ENCODE data around the gene USH1G.
A peak's percentile ranks its signal among the peaks of the same experiment; 100 is the strongest.
"Not testable (repeated sequence)": the region's sequence is repeated elsewhere in the genome, so short reads cannot be mapped to it uniquely, and the experiment has no call there.

The USH1G gene

DNA sequence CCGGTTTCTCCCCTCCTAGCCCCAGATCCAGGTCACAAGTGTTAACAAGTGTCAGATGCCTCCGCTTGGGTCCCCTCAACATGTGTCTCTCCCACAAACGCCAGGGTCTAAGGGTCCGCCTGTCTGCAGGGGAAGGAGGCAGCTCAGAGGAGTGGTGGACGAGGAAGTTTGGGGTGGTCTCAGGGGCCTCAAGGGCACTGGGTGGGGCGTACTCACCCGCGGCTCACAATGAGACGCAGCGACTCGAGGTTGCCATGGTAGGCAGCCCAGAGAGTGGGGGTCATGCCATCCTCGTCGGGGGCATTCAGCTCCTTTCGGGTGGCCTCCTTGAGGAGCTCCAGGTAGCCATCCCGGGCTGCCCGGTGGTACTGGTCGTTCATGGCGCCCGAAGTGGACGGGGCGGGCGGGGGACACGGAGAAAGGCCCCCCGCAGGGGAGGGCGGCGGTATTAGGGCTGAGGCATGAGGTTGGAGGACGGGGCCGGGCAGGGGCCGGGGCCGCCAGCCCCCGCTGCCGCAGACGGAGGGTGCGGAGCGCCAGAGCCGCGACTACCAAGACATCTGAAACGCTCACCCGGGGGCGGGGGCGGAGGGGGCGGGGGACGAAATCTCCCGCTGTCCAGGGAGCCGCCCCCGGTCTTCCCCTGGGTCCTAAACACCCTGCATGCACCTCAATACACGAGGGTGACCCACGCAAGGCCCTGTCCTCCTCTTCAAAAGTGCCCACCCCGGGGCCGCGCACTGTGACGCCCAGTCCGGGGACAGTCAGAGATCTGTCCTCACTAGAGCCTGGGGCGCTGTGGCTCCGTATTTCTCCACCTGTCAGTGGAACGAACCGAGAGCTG is at the start of gene USH1G:
Gene USH1G (minus strand): TSS at position 562 of the 844 bp plus-strand sequence. CDS start 182 bp downstream, at position 380.
- no peak for DNase-seq

DNA sequence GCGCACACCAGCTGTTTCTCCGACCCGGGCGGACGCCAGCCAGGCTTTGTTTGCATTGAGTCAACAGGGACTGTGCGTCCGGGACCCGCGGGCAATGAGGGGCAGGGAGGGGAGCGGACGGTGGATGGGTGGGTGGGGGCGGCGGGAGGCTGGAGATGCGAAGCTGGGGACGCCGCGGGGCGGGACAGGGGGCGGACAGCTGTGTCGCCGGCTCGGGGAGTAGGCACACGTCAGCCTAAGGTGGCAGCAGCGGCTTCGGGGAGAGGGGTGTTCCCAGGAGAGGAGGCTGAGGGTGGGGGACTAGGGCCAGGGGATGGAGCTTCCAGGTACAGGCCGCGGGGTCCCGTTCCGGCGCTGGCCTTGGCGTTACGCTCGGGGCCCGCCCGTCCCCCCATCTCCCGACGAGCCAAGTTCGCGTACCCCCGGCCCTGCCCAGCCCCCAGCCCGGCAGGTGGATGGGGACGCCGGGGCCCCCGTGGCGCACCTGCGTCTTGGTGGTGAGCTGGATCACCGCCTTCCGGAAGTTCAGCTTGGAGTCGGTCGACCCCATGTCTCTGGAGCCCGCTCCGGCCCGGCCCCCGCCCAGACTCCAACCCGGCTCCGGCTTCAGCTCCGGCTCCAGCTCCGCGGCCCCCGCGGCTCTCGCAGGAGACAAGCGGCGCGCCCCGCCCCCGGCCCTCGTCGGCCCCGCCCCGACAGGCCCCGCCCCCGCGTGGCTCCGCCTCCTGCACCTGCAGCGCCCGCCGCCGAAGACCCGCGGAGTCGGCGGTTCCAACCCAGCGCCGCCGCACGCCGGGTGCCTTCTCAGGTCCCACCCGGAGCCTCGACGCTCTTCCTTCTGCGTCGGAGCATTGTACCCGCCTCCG is 49.3 kb upstream of the USH1G start, which contains the start of gene HID1:
Gene HID1 (minus strand): TSS at position 653 of the 866 bp plus-strand sequence. CDS start 103 bp downstream, at position 550.
- peak; percentile 82 for DNase-seq

GRCh38 chr17:74971842-74972106 is 48.7 kb upstream of the USH1G start:
- no peak for DNase-seq

- DNase-seq, result no peak
Measured at GRCh38 chr17:74971069-74971841, 48.2 kb upstream of the USH1G start.

DNA sequence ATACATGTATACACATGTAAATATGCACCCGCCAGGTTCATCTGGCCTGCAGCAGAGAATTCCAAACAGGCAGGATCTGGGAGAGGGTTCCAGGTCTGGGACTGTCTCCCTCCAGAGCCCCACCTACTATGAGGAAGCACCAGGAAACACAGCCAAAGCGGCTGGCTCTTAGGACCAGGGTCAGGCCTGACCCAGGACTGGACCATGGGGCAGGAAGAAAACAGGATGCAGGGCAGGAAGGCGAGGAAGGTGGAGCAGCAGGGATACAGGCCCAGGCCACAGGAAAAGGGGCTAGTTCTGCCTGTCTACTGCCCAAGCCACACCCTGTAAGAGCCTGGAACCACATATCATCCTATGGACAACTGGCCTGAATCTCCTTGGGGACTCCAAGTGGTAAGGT is 47.3 kb upstream of the USH1G start:
- no peak for DNase-seq

DNA sequence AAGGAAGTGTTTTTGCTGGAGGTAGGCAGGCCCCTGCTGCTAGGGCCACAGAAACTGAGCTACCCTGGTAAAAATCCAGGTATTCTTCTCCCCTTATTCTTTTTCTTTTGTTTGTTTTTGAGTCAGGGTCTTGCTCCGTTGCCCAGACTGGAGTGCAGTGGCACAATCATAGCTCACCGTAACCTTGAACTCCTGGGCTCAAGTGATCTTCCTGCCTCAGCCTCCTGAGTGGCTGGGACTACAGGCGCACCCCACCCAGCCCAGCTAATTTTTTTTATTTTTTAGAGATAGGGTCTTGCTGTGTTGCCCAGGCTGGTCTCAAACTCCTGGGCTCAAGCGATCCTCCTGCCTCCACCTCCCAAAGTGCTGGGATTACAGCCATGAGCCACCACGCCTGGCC is 46.4 kb upstream of the USH1G start:
- DNase-seq, result not testable (repeated sequence)

DNA sequence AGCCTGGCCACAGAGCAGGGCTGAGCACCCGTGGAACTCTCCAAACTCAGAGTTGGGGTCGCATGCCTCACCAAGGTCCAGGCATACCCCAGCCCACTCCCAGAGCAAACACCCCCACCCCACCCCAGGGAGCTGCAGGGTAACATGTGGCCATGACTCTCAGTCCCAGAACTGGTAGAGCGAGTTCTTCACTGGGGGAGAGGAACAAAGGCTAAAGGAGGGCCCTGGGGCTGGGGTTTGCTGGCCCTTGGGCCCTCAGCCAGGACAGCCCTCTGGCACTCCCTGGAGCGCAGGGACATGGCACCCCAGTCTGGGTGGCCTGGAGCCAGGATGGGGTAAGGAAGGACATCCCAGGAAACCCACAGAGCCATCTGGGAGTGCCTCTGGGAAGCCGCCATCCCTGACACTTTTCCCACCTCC is 45.3 kb upstream of the USH1G start:
- no peak for DNase-seq

DNA sequence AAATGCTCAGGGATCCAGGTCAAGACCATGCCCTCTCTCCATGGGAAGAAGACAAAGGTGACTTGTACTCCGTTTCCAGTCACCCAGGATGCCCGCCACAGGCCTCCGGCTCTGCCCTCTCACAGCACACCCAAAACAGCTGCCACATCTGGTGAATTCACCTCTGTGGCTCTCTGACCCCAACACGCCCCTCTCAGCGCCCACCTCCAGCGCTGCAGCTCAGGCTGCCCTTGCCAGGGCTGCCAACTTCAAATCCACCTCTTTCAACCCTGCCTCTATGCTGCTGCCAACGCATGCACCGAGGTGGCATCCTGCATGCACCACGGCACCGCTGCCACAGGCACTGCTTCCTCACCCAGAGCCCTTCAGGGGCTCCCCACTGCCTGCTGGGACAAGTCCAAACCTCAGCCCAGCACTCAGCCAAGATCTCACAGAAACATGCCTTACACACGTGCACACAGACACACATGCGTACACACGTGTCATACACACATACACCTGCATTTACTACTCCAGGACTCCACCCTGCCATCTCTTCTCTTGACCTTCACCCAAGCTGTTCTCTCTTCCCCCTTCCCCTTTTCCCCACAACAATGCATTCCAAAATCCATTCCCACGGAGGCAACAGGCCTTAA is 42.0 kb upstream of the USH1G start:
- DNase-seq, result no peak

GRCh38 chr17:74964246-74964761 is 41.2 kb upstream of the USH1G start:
- no peak for DNase-seq

GRCh38 chr17:74963656-74964055 is 40.6 kb upstream of the USH1G start:
- no peak for DNase-seq

DNA sequence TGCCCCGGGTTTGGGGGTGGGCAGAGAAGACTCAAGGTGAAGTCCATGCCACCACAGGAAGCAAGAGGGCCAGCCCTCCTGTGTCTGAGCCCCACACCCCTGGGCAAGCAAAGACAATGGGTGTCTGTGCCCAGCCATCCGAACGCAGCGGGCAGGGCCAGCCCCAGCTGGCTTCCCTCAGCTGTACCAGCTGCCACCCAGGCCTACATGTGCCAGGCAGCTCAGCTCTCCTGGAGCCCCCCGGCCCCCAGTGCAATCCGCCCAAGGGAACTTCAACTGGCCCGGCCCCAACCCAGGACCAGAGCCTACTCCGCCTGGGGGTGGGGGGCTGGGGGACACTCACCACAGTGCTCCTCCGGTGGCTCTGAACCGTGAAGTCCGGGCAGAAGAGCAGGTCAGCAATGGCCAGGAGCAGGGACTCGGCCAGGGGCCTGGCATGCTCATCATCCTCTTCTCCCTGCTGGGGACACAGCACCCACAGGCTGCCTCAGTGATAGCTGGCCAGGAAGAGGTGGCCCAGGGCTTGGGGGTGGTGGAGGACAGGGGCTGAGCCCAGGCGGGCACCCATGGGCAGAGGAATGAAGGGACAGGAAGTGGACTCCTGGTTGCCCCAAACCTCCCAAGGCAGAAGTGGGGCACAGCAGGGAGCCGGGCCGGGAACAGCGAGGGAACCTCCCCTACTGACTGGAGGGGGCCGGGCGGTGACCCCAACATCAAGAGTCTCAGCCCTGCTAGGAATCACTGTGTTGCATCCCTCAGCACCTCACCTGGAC is 39.8 kb upstream of the USH1G start:
- no peak for DNase-seq

DNA sequence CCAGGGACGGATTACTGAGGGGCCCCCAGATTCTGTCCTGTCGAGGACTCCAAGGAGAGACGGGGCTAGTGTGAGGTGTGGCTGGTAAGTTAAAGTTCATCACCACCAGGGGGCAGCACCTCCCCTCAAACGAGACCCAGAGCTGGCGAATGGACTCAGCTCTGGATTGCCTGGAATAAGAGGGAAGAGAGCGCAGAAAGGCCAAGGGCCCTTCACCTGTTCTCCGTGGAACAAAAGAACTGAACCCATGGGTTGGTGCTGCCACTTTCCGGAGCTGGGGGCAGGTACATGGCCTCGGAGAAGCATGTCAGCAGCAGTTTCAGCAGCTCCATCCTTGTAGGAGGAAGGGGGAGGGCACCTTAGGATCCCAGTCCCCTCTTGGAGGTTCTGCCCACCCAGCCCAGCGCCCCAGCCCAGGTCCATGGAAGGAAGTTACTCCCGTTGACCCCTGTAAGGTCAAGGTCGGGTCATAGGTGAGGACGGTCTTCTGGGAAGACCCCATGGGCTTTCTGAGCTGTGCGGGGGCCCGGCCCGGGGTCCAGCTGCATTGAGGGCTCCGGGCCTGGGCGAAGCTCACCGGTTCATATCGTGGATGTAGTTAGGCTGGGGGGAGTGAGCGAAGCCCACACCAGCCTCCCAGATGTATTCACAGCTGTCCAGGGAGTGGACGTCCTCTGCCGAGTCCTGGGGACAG is 38.7 kb upstream of the USH1G start:
- DNase-seq, result peak; percentile 79

DNA sequence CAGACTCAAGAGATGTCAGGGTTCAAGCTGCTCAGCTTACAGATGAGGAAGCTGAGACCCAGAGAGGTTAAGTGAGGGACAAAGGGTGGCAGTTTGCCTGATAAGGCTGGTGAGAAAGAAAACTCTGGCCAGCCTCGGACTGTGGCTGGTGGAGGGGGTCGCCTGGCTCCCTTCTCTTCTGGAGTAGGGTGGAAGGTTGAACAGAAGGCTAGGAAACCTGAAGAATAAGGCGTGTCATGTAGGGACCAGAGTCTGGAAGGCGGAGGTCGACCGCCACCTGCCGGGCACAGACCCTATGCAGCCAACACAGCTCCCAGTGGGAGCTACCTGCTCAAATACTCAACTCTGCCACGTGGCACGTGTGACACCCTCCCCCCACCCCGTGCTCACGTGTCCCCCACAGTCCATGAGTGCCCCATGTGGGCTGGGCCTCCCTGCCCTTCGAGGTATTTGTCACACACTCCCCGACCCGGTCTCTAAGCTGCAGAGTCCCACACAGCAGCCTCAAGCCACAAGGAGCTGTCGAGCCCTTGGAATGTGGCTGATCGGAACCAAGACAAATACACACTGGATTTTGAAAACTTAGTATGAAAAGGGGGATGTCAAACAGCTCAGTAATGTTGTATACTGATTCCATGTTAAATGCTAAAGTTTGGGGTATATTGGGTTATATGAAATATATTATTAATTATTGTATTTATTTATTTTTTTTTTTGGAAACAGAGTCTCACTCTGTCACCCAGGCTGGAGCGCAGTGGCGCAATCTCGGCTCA is 37.7 kb upstream of the USH1G start:
- DNase-seq, result peak; percentile 48

GRCh38 chr17:74959826-74960515 is 36.9 kb upstream of the USH1G start:
- DNase-seq, result no peak

GRCh38 chr17:74957935-74958740 is 35.1 kb upstream of the USH1G start:
- DNase-seq, result peak; percentile 65

GRCh38 chr17:74956093-74956492 is 33.0 kb upstream of the USH1G start:
- no peak for DNase-seq

GRCh38 chr17:74954665-74955421 is 31.8 kb upstream of the USH1G start:
- no peak for DNase-seq

DNA sequence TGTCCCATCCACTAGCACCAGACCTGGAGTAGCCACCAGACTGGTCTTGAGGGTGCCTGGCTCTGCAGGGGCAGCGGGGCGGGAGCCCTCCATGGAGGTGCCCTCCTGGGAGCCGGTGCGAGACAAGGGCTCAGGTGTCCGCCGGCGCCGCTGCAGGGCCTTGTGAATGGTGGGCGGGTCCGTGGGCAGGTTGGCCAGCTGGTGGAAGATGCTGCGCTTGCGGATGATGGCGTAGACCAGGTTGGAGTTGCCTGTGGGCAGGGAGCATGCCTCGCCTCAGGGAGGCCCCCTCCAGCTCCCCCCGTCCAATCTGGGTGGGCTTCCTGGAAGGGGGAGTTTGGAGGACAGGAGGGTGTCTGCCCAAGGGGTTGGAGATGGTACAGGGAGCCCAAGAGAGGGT is 31.1 kb upstream of the USH1G start:
- DNase-seq, result no peak

Measured in CD4-positive, alpha-beta T cell treated with Interleukin-15 for 1 hour (primary cell).